ENCODE data around the gene ANKRD13B.

The ANKRD13B gene

GRCh38 chr17:29582772-29583171 is 10.2 kb upstream of the ANKRD13B start:
- DNase-seq: no peak

- no peak for DNase-seq
These were observed 9.3 kb upstream of the ANKRD13B start for GRCh38 chr17:29583324-29584248.

- DNase-seq: no peak
These were observed 8.4 kb upstream of the ANKRD13B start for GRCh38 chr17:29584452-29585079.

- peak; percentile 47 for DNase-seq
These were observed 7.7 kb upstream of the ANKRD13B start for GRCh38 chr17:29585080-29585751.

- no peak for DNase-seq
These were observed 6.1 kb upstream of the ANKRD13B start for GRCh38 chr17:29586676-29587469.

- DNase-seq: no peak
These were observed 5.3 kb upstream of the ANKRD13B start for GRCh38 chr17:29587591-29587990.

GRCh38 chr17:29588017-29588561 is 4.8 kb upstream of the ANKRD13B start:
- no peak for DNase-seq

DNA sequence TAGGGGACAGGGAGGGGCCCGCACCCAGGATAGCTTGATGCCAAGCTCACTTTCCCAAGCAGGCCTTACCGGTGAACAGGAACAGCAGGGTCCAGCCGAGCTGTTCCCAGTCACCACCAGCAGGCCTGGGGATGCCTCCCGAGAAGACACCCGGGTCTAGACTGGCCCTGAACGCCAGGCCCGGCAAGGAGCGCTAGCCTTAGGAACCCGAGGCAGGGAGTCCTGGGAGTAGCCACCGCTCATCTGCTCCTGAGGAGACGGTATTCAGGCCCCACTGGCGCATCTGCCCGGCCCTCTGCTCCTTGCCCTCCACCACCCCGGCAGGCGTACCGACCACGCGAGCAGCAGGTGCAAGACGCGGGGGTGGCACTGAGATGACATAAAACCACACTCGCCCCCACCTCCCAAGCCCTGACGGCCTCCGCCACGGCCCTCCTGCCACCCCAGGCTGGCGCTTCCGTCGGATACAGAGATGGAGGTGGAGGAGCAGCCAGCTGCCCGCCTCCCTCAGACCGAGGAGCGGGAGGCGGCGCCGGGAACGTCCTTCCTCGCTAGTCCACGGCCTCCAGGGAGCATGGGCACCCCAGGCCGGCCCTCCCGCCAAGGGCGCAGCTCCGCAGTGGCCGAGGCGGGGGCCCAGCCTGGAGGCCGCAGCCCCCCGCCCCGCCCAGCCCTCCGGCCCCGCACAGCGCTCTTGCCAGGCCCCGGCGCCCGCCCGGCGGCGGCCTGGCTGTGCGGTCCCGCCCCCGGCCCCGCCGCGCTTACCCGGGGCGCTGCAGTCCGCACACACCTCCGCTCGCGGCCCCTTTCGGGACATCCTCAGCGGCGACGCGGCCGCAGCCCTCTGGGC is 4.1 kb upstream of the ANKRD13B start:
- peak; percentile 69 for DNase-seq

DNA sequence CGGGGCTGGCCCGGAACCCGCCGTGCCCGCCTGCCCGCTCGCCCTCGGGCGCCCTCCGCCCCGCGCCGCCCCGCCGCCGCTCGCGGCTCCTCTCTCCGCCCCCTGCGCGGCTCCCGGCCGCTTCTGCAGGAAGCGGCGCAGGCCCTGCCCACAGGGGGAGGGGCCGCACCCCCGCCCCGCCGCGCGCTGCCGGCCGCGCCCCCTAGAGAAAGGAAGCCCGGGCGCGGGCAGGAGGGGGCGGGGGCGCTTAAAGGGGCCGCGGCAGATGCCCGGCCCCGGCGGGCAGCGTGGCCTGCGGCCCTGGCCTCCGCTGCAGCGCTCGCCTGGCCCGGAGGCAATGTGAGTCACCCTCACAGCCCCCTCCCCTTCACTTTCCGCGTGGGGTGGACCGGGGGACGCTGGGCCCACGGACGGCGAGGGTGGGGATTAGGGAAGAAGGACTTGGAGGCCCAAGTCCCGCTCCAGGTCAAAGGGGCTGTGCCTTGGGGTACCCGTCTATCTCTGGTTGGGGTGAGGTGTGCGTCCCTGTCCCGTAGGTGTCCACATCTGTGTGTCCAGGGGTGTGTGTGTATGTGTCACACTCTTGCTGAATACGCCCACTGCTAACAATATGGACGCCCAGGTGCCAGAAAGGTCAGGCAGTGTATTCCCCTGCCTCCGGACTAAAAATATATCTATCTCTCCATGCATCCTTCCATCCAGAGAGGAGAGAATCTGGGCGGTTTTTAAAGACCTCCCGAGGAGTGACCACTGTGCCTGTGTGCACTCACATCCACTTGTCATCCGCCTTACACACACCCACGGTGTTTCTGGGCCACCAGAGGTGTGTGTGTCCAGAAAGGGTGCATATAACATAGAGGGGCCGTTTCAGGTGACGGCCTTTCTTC is 3.2 kb upstream of the ANKRD13B start, which contains the start of gene GIT1:
TSS of gene GIT1 (minus strand) at position 125 of the 887 bp plus-strand sequence. CDS start 270 bp downstream, outside the sequence.
- DNase-seq: peak; percentile 84

GRCh38 chr17:29590411-29591145 is 2.4 kb upstream of the ANKRD13B start:
- DNase-seq: peak; percentile 54

GRCh38 chr17:29591146-29591736 is 1.7 kb upstream of the ANKRD13B start:
- DNase-seq: peak; percentile 70

DNA sequence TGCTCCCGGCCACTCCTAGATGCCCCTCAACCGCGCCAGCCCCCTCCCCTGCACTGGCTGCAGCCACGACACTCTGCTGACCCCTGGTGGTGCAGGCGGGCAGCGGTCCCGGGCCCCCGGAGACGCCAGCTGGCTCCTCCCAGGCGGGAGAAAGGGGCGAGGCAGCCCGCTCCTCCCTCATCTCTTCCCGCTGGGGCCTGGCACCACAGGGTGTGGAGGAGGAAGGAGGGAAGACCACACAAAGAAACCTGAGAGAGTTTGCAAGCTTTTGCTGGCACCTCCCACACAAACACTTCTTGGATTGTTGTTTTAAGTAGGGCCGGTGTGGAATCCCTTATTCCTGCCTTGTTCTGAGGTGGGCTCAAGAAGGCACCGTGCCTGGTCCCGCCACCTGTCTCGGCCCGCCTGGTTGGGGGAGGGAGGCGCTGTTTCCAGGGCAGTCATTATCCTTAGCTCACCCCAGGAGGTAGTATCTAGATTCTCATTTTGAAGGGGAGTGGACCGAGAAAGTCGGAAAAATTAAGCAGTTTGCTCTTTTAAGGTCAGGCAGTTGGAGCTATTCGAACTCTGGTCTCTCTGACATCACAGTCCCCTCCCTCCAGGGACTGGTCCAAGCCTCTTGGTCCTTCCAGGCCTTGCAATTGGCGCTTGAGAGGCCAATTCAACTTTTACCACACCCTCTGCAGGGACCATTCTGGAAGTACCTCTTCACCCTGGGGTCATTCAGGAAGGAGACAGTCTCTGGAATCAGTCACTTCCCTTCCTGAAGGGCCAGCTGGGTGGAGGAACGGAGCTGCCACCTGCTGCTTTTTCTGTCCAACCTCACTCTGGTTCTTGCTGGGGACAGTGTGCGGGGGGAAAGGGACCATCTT is 959 bp upstream of the ANKRD13B start:
- DNase-seq: peak; percentile 93

DNA sequence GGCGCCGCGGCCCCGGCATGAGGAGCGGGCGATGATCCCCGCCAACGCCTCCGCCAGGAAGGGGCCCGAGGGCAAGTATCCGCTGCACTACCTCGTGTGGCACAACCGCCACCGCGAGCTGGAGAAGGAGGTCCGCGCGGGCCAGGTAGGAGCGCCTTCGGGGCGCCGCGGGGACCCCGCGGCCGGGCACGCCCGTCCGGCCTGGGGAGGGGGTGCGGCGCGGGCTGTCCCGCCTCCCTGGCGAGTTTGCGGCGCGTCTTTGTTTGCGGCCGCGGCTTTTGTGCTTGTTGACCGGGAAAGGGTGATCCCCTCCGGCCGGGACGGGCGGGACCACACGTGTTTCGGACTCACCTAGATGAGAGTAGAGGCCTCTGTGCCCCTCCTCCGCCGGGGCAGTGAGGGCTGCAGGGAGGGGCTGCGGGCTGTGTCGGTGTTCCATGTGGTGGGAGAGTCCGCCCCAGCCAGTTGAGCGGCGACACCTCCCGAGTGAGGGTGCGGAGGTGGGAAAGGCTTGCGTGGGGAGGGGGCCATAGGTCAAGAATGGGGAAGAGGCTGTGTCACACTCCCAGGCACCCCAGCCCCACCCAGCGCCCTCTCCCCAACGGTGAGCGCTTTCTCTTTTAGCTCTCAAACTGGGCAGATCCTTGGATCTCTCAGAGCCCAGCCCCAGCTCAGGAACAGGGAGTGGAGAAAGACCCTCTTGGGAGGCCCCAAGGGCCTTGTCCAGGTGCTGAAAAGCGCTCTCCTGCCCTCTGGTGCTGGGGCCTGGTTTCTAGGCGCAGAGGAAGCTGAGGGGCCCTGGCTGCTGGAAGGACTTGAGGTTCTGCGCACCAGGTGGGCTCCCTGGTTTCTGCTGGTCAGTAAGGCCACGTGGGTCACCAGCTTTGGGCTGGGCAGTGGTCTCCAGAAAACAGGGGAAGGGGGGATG is 923 bp downstream of the ANKRD13B start:
- DNase-seq: peak; percentile 55

DNA sequence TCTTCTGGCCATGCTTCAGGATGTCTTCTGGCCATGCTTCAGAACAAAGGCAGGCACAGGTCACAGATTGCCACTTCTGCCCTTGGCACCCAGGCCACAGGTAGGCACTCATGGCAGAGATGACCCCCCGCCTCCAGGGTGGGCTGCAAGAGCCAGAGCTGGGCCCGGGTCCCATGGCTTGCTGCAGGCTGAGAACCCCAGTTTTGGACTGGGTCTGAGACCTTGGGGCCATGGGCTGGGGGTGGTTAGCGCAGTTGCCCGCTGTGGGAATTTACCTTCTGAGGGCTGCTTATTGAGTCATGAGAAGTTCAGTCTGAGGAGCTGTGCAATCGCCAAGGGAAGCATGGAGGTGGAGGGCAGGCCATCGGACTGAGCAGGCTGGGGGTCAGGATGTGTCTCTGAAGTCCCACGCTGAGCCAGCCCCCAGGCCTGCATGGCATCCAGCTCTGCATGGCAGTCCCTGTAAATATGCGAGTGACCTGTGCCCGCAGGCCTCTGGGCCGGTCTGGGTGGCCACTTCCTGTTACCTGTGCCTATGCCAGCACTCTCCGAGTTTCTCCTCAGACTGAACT is 1.7 kb downstream of the ANKRD13B start:
- no peak for DNase-seq

GRCh38 chr17:29595107-29595942 is 2.4 kb downstream of the ANKRD13B start:
- no peak for DNase-seq
